ENCODE measurements around the gene CCL20. TPM values are rescaled to one million over a fixed set of nuclear protein-coding genes. Genes with fewer than 3 reads are reported as not detected.

CCL20 gene
- total and polyA plus RNA-seq, 2 donors (not counting 3 experiments of a cell fraction or from before 2014, with no cell fraction given) = 0.32 TPM; not detected in 1

DNA sequence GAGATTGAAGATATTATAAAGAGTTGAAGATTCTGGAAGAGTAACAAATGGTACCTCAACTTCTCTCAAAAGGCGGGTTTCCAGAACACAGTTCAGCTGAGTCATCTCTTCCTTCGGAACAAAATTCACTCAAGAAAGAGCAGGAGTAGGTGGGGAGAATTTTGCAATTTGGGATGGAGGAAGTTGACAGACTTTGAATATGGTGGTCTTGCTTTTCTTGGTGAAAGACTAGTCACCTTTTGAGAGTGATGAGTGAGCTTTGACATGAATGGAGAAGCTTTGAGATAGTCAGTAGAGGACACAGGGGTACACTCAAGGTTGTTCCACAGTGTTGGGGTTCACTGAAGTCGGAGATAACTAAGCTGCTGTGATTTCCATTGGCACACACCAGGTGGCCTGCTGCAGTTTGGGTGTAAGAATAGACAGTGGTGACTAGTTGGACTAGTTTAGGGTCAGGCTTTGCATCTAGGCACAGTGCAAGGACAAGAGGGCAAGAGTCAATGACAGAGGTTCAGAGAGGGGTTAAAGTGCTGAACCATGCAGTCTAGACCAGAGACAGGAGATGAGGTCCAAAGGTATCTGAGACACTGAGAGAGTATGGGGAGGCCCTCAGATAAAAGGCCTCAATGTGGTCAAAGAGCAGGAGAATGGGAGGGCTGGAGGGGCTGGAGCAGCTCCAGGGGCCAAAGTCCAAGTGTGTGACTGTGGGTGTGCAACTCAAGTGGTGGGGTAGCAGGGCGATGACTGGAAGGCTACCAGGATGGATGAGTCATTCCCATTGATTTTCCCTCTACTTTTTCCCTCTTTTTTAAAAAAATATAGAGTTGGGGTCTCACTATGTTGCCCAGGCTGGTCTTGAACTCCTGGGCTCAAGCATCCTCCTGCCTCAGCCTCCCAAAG is 7.7 kb downstream of the CCL20 start:
- FAIRE-seq (no peak), DNase-seq (ENCODE audit: low read depth, low spot score) (no peak)
- Histone ChIP-seq H3K9me1 (replicated peaks; ENCODE audit: control insufficient read depth, extremely low read depth, insufficient read depth, low read length) (no peaks in the 10 kb centered on the region), H2AFZ (ENCODE audit: low read depth, low read length) (no peak overlapping the region), H3K27ac (ENCODE audit: insufficient read depth, low read depth, low read length) (no peak overlapping the region), H3K27me3 (ENCODE audit: control insufficient read depth in 2 of 2, insufficient read depth in 2 of 2, low read length in 2 of 2) (no peaks in the 10 kb centered on the region), H3K79me2 (ENCODE audit: control insufficient read depth, insufficient read depth, low read length) (peaks cover 2% of the 10 kb centered on the region), H3K4me2 (ENCODE audit: insufficient read depth, low read length) (no peak overlapping the region), H3K4me3 (replicated peaks in 1 of 3; ENCODE audit: insufficient read depth in 1 of 3, low read depth in 1 of 3, low read length in 3 of 3) (no peak overlapping the region), H3K9ac (replicated peaks; ENCODE audit: extremely low read depth, insufficient read depth, low read length) (no peak overlapping the region), H3K36me3 (ENCODE audit: control insufficient read depth in 2 of 2, extremely low read depth in 1 of 2, insufficient read depth in 2 of 2, low read length in 2 of 2) (no peaks in the 10 kb centered on the region), H3K4me1 (ENCODE audit: control insufficient read depth, extremely low read depth, insufficient read depth, low read length) (peaks cover 29% of the 10 kb centered on the region), H4K20me1 (replicated peaks; ENCODE audit: control insufficient read depth, extremely low read depth, insufficient read depth, low read length) (no peaks in the 10 kb centered on the region), H3K9me3 (replicated peaks; ENCODE audit: control insufficient read depth, insufficient read depth, low read length) (no peaks in the 10 kb centered on the region)
- CTCF ChIA-PET = no interaction called here
- peak; percentile 12 for TF ChIP-seq JUN (IDR thresholded peaks at IDR 0.05; ENCODE audit: borderline replicate concordance, insufficient read depth, insufficient read length, low read depth)
- TF ChIP-seq POLR2A (IDR thresholded peaks at IDR 0.05; ENCODE audit: low read depth, low read length) = no peak
- peak; percentile 22 for TF ChIP-seq FOS (IDR thresholded peaks at IDR 0.05; ENCODE audit: borderline replicate concordance, insufficient read depth, low read length)
- TF ChIP-seq POLR2AphosphoS5 (IDR thresholded peaks at IDR 0.05; ENCODE audit: insufficient read depth, low read depth, low read length) = no peak
- no peak for TF ChIP-seq CTCF (IDR thresholded peaks at IDR 0.05; ENCODE audit: extremely low read depth in 1 of 2, insufficient read depth in 1 of 2, low read depth in 1 of 2, low read length in 2 of 2)
- dilution Hi-C loops (cut with MboI; ENCODE audit: extremely low pct_ligation_motif_present, low sequenced_read_pairs) = no loop called here
- POLR2A ChIA-PET = no interaction called here
- BruUV-seq (replicated peaks) = no TSS peak
- intact Hi-C loops (cut with micrococcal nuclease) = no loop called here
